CD4-positive, alpha-beta T cell treated with Interferon gamma for 1 hour (primary cell): ENCODE data around the gene MELTF.
A peak's percentile ranks its signal among the peaks of the same experiment; 100 is the strongest.

ENCODE experiments used
- DNase-seq: peaks from one replicate; pipeline ENCODE4 v3.0.0-alpha.2; 2020

The MELTF gene

GRCh38 chr3:197008436-197009209 is 21.0 kb downstream of the MELTF start:
- no peak for DNase-seq

GRCh38 chr3:197007953-197008352 is 21.7 kb downstream of the MELTF start:
- no peak for DNase-seq

GRCh38 chr3:197007296-197007940 is 22.2 kb downstream of the MELTF start:
- no peak for DNase-seq

- no peak for DNase-seq
Observed at GRCh38 chr3:197006860-197007259, 22.8 kb downstream of the MELTF start.

- no peak for DNase-seq
Observed at GRCh38 chr3:197006446-197006845, 23.2 kb downstream of the MELTF start.

- DNase-seq = no peak
Observed at GRCh38 chr3:197003461-197004385, 25.9 kb downstream of the MELTF start.

- peak; percentile 77 for DNase-seq
Observed at GRCh38 chr3:197002701-197003454, 26.7 kb downstream of the MELTF start.

GRCh38 chr3:197001972-197002700 is 27.5 kb downstream of the MELTF start:
- no peak for DNase-seq

GRCh38 chr3:197001106-197001971 is 28.3 kb downstream of the MELTF start:
- no peak for DNase-seq

GRCh38 chr3:197000211-197000610 is 29.4 kb downstream of the MELTF start:
- DNase-seq = no peak

- DNase-seq = no peak
Observed at GRCh38 chr3:196998966-196999760, 30.5 kb downstream of the MELTF start.

- DNase-seq = no peak
Observed at GRCh38 chr3:196997311-196997710, 32.3 kb downstream of the MELTF start.

GRCh38 chr3:196996454-196997265 is 33.0 kb downstream of the MELTF start:
- no peak for DNase-seq

GRCh38 chr3:196995646-196996355 is 33.8 kb downstream of the MELTF start:
- no peak for DNase-seq

GRCh38 chr3:196995027-196995426 is 34.6 kb downstream of the MELTF start:
- no peak for DNase-seq

GRCh38 chr3:196994056-196994455 is 35.6 kb downstream of the MELTF start:
- no peak for DNase-seq

- DNase-seq = no peak
Observed at GRCh38 chr3:196992461-196993065, 37.1 kb downstream of the MELTF start.
